Liver (tissue), 9 donors: ENCODE results near the gene FUBP1. TPM values are rescaled to one million over a fixed set of nuclear protein-coding genes. Genes with fewer than 3 reads are reported as not detected.

Experiments
- DNase-seq: peaks from one replicate; pipeline ENCODE4 v3.0.0-alpha.2; 2017; ENCODE audit warnings: low spot score
- H3K27ac ChIP-seq, 2 donors: one replicate each; pipeline ENCODE4 v1.7.0; 2013; ENCODE audit warnings: inconsistent platforms in 2 of 2, low read length in 2 of 2, control low read depth in 1 of 2, low read depth in 1 of 2, mild to moderate bottlenecking in 1 of 2
- H3K27me3 ChIP-seq, 4 donors: one replicate each; pipeline versions ENCODE4 v1.6.1 to v1.7.0; 2013; ENCODE audit warnings: low read length in 3 of 4, inconsistent platforms in 1 of 4, mild to moderate bottlenecking in 1 of 4, moderate library complexity in 1 of 4; ENCODE audit not compliant: control insufficient read depth in 4 of 4, insufficient read depth in 4 of 4
- H3K36me3 ChIP-seq, 4 donors: one replicate each; pipeline versions ENCODE4 v1.6.1 to v1.7.0; 2013; ENCODE audit warnings: low read length in 3 of 4, mild to moderate bottlenecking in 3 of 4, low read depth in 1 of 4, moderate library complexity in 1 of 4; ENCODE audit not compliant: control insufficient read depth in 4 of 4, insufficient read depth in 3 of 4
- H3K4me1 ChIP-seq, 4 donors: one replicate each; pipeline versions ENCODE4 v1.6.1 to v1.7.0; 2013; ENCODE audit warnings: low read length in 3 of 4, mild to moderate bottlenecking in 3 of 4, moderate library complexity in 1 of 4; ENCODE audit not compliant: control insufficient read depth in 4 of 4, insufficient read depth in 4 of 4
- H3K4me3 ChIP-seq, 3 donors: one replicate each; pipeline versions ENCODE4 v1.6.1 to v1.7.0; 2013; ENCODE audit warnings: low read length in 3 of 3, control low read depth in 1 of 3, low read depth in 1 of 3, mild to moderate bottlenecking in 1 of 3
- H3K9ac ChIP-seq, 2 donors: one replicate each; pipeline ENCODE4 v1.7.0; 2013; ENCODE audit warnings: low read length in 2 of 2, mild to moderate bottlenecking in 2 of 2, moderate library complexity in 2 of 2, control low read depth in 1 of 2, low read depth in 1 of 2
- H3K9me3 ChIP-seq, 4 donors: one replicate each; pipeline versions ENCODE4 v1.6.1 to v1.7.0; 2013; ENCODE audit warnings: low read length in 3 of 4; ENCODE audit not compliant: control insufficient read depth in 4 of 4
- ATF3 ChIP-seq: IDR thresholded peaks from 2 replicates; pipeline ENCODE4 v1.6.1; 2016; ENCODE audit warnings: antibody characterized with exemption
- EGR1 ChIP-seq, 2 donors: IDR thresholded peaks; 2 replicates each; pipeline ENCODE4 v1.6.1; 2016 to 2018; ENCODE audit warnings: antibody characterized with exemption in 2 of 2, low read depth in 2 of 2
- FOXA1 ChIP-seq: IDR thresholded peaks from 2 replicates; pipeline ENCODE4 v1.6.1; 2016; ENCODE audit warnings: antibody characterized with exemption
- FOXA2 ChIP-seq: IDR thresholded peaks from 2 replicates; pipeline ENCODE4 v1.6.1; 2016; ENCODE audit warnings: antibody characterized with exemption
- GABPA ChIP-seq, 2 donors: IDR thresholded peaks in 1 of 2; conservative IDR thresholded peaks in 1 of 2; 2 replicates each; pipeline ENCODE4 v1.6.1; 2016; ENCODE audit warnings: antibody characterized with exemption in 2 of 2, mild to moderate bottlenecking in 1 of 2, moderate library complexity in 1 of 2
- HNF4A ChIP-seq, 2 donors: conservative IDR thresholded peaks; 2 replicates each; pipeline ENCODE4 v1.6.1; 2016; ENCODE audit warnings: antibody characterized with exemption in 2 of 2, mild to moderate bottlenecking in 2 of 2
- HNF4G ChIP-seq: IDR thresholded peaks from 2 replicates; pipeline ENCODE4 v1.6.1; 2016; ENCODE audit warnings: antibody characterized with exemption
- JUND ChIP-seq, 2 donors: IDR thresholded peaks; 2 replicates each; pipeline ENCODE4 v1.6.1; 2016; ENCODE audit warnings: antibody characterized with exemption in 2 of 2
- MAX ChIP-seq: IDR thresholded peaks from 2 replicates; pipeline ENCODE4 v1.6.1; 2016; ENCODE audit warnings: antibody characterized with exemption
- NR2F2 ChIP-seq: IDR thresholded peaks from 2 replicates; pipeline ENCODE4 v1.6.1; 2016; ENCODE audit warnings: antibody characterized with exemption
- RAD21 ChIP-seq, 2 donors: IDR thresholded peaks; 2 replicates each; pipeline ENCODE4 v1.6.1; 2016; ENCODE audit warnings: antibody characterized with exemption in 2 of 2, mild to moderate bottlenecking in 2 of 2
- REST ChIP-seq: IDR thresholded peaks from 2 replicates; pipeline ENCODE4 v1.6.1; 2016; ENCODE audit warnings: antibody characterized with exemption, mild to moderate bottlenecking
- RXRA ChIP-seq, 2 donors: IDR thresholded peaks; 2 replicates each; pipeline ENCODE4 v1.6.1; 2017 to 2018; ENCODE audit warnings: antibody characterized with exemption in 2 of 2, mild to moderate bottlenecking in 1 of 2
- SP1 ChIP-seq: IDR thresholded peaks from 2 replicates; pipeline ENCODE4 v1.6.1; 2018; ENCODE audit warnings: antibody characterized with exemption, mild to moderate bottlenecking
- TAF1 ChIP-seq: conservative IDR thresholded peaks from 2 replicates; pipeline ENCODE4 v1.6.1; 2016; ENCODE audit warnings: antibody characterized with exemption, mild to moderate bottlenecking
- YY1 ChIP-seq: IDR thresholded peaks from 2 replicates; pipeline ENCODE4 v1.6.1; 2016; ENCODE audit warnings: antibody characterized with exemption, mild to moderate bottlenecking
- ZBTB33 ChIP-seq: IDR thresholded peaks from 2 replicates; pipeline ENCODE4 v1.6.1; 2016; ENCODE audit warnings: antibody characterized with exemption
- WGBS: extraction: QIAGEN DNeasy Blood & Tissue Kit; methylation state at CpG from one replicate; pipeline ENCODE4 v1.1.7; 2013; 5-methylcytosine and 5-hydroxymethylcytosine counted together
- polyA plus RNA-seq, 2 donors: library from polyadenylated mRNA; stranded (reverse) in 1 of 2; unstranded in 1 of 2; fragments of 200-250 nt in 1 of 2; fragments of >200 nt in 1 of 2; fragmentation: Nextera tagmentation in 1 of 2; extraction: Ambion mirVana in 1 of 2; gene quantifications; one replicate each; pipeline versions ENCODE4 v1.2.1 to v1.2.3, GENCODE V29; 2013 to 2015
- total RNA-seq, 2 donors: library from RNA; depleted of rRNA; stranded (reverse); fragments of >200 nt; gene quantifications; one replicate each; pipeline ENCODE4 v1.2.3, GENCODE V29; 2014
- donor health status: healthy.
- donor health status: healthy.
- donor health status: healthy.
- donor health status: healthy.
- donor health status: healthy.

Gene FUBP1
- total and polyA plus RNA-seq, 4 donors = 16.3 to 97.4 (median 47.2) TPM

GRCh38 chr1:77929806-77930205, 49.1 kb downstream of the FUBP1 start (continued):
- TF ChIP-seq ZBTB33 (no peak), SP1 (no peak), HNF4A (conservative IDR thresholded peaks at IDR 0.05) (no peak), EGR1 (IDR thresholded peaks at IDR 0.05; ENCODE audit: low read depth in 2 of 2) (no peak), HNF4G (no peak), MAX (no peak), RXRA (IDR thresholded peaks at IDR 0.05) (no peak)

- H3K27ac ChIP-seq = no peak overlapping the region
- no peaks in the 10 kb centered on the region for H3K27me3 ChIP-seq
- no peak overlapping the region for H3K9ac ChIP-seq
- H3K4me1 ChIP-seq = no peaks in the 10 kb centered on the region
- WGBS = 92% methylated on average over 4 of the region's 4 CpGs
- TF ChIP-seq ATF3 = no peak
- no peak for TF ChIP-seq EGR1 (IDR thresholded peaks at IDR 0.05; ENCODE audit: low read depth in 2 of 2)
- no peak for TF ChIP-seq TAF1
- no peak for TF ChIP-seq YY1
- TF ChIP-seq HNF4A (conservative IDR thresholded peaks at IDR 0.05) = no peak
- TF ChIP-seq MAX = no peak
- TF ChIP-seq GABPA (IDR thresholded peaks at IDR 0.05 in 1 of 2, conservative IDR thresholded peaks at IDR 0.05 in 1 of 2) = no peak
- no peak for TF ChIP-seq FOXA2
- TF ChIP-seq RAD21 (IDR thresholded peaks at IDR 0.05) = no peak
- no peak for TF ChIP-seq RXRA (IDR thresholded peaks at IDR 0.05)
- TF ChIP-seq SP1 = no peak
- no peak for TF ChIP-seq REST
- TF ChIP-seq ZBTB33 = no peak
- no peak for TF ChIP-seq HNF4G
- TF ChIP-seq FOXA1 = no peak
- TF ChIP-seq JUND (IDR thresholded peaks at IDR 0.05) = no peak
- TF ChIP-seq NR2F2 = no peak
- no peaks in the 10 kb centered on the region for H3K36me3 ChIP-seq
- no peaks in the 10 kb centered on the region for H3K9me3 ChIP-seq
- DNase-seq = no peak
- H3K4me3 ChIP-seq = no peak overlapping the region
Observed at GRCh38 chr1:77927414-77927813, 51.5 kb downstream of the FUBP1 start.
